Measurements from ENCODE around the gene PROP1. TPM values are rescaled to one million over a fixed set of nuclear protein-coding genes. Genes with fewer than 3 reads are reported as not detected.

PROP1 gene
- total RNA-seq, 2 donors from 2014 or later: not detected

- peaks cover 13% of the 10 kb centered on the region for H3K27me3 ChIP-seq
- TF ChIP-seq CTCF (IDR thresholded peaks at IDR 0.05): no peak
- no peaks in the 10 kb centered on the region for H3K4me1 ChIP-seq
- H3K9ac ChIP-seq (ENCODE audit: low read depth in 2 of 2, low read length in 2 of 2): no peak overlapping the region
- no peaks in the 10 kb centered on the region for H3K9me3 ChIP-seq
- no peak overlapping the region for H3K27ac ChIP-seq
- no peak for DNase-seq
- H3K4me3 ChIP-seq: no peak overlapping the region
- no peaks in the 10 kb centered on the region for H3K36me3 ChIP-seq
- intact Hi-C loops (cut with DNase I): no loop called here
Measured at GRCh38 chr5:177988989-177989625, 6.9 kb downstream of the PROP1 start.

- Histone ChIP-seq H3K27me3 (peaks cover 21% of the 10 kb centered on the region), H3K4me3 (no peak overlapping the region)
- intact Hi-C loops (cut with DNase I): no loop called here
Measured at GRCh38 chr5:177987326-177987725, 8.7 kb downstream of the PROP1 start.

GRCh38 chr5:177985430-177986040, 10.5 kb downstream of the PROP1 start:
- H3K4me1 ChIP-seq: no peaks in the 10 kb centered on the region
- peaks cover 21% of the 10 kb centered on the region for H3K27me3 ChIP-seq
- H3K27ac ChIP-seq: no peak overlapping the region
- H3K36me3 ChIP-seq: no peaks in the 10 kb centered on the region
- TF ChIP-seq CTCF (IDR thresholded peaks at IDR 0.05): no peak
- H3K4me3 ChIP-seq: no peak overlapping the region
- H3K9me3 ChIP-seq: no peaks in the 10 kb centered on the region
- H3K9ac ChIP-seq (ENCODE audit: low read depth in 2 of 2, low read length in 2 of 2): no peak overlapping the region
- no peak for DNase-seq
- intact Hi-C loops (cut with DNase I): no loop called here

More at GRCh38 chr5:177987326-177987725, 8.7 kb downstream of the PROP1 start:
- Histone ChIP-seq H3K36me3 (no peaks in the 10 kb centered on the region), H3K9me3 (no peaks in the 10 kb centered on the region), H3K27ac (no peak overlapping the region), H3K4me1 (no peaks in the 10 kb centered on the region), H3K9ac (ENCODE audit: low read depth in 2 of 2, low read length in 2 of 2) (no peak overlapping the region)
- TF ChIP-seq CTCF (IDR thresholded peaks at IDR 0.05): no peak
- DNase-seq: no peak

GRCh38 chr5:177984584-177985206, 11.3 kb downstream of the PROP1 start:
- Histone ChIP-seq H3K27ac (no peak overlapping the region), H3K4me3 (no peak overlapping the region), H3K27me3 (peaks cover 21% of the 10 kb centered on the region), H3K36me3 (no peaks in the 10 kb centered on the region), H3K4me1 (no peaks in the 10 kb centered on the region), H3K9me3 (no peaks in the 10 kb centered on the region), H3K9ac (ENCODE audit: low read depth in 2 of 2, low read length in 2 of 2) (no peak overlapping the region)
- intact Hi-C loops (cut with DNase I): no loop called here
- no peak for TF ChIP-seq CTCF (IDR thresholded peaks at IDR 0.05)
- DNase-seq: no peak

GRCh38 chr5:177983763-177984583, 12.1 kb downstream of the PROP1 start:
- no peak overlapping the region for H3K9ac ChIP-seq (ENCODE audit: low read depth in 2 of 2, low read length in 2 of 2)
- H3K27me3 ChIP-seq: peaks cover 21% of the 10 kb centered on the region
- no peak for TF ChIP-seq CTCF (IDR thresholded peaks at IDR 0.05)
- no peak overlapping the region for H3K4me3 ChIP-seq
- H3K36me3 ChIP-seq: no peaks in the 10 kb centered on the region
- H3K27ac ChIP-seq: no peak overlapping the region
- H3K4me1 ChIP-seq: no peaks in the 10 kb centered on the region
- intact Hi-C loops (cut with DNase I): no loop called here
- DNase-seq: no peak
- H3K9me3 ChIP-seq: no peaks in the 10 kb centered on the region

Data from colonic mucosa (tissue), 4 donors.